ENCODE results near the gene CHST11. TPM values are rescaled to one million over a fixed set of nuclear protein-coding genes. Genes with fewer than 3 reads are reported as not detected.

The CHST11 gene
- total and polyA plus RNA-seq, 2 of the 4 experiments (the other 2 are of a cell fraction): 1.4 to 2.7 TPM

DNA sequence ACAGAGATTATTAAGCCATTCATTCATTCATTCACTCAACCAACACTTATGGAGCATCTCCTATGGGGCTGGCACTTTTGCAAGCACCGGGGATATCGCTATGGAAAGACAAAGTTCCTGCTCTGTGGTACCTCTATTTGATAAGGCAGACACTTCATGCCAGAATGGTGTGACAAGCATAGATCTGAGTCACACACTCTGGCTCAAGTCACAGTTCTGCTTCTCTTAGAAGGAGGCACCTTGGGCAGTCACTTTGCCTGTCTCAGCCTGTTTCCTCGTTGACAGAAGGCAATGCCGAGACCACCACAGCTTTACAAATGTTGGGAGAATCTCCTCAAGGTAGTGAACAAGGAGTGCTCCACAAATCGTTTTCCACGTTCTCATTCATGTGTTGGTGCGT is 296.1 kb downstream of the CHST11 start:
- Histone ChIP-seq H3K4me3 (ENCODE audit: insufficient read depth, low read depth, low read length) (no peak overlapping the region), H4K91ac (ENCODE audit: insufficient read depth, low read depth, low read length) (no peak overlapping the region), H3K9me3 (ENCODE audit: control insufficient read depth, insufficient read depth, low read length) (no peaks in the 10 kb centered on the region), H3K4ac (ENCODE audit: low read depth, low read length) (no peak overlapping the region), H3K14ac (replicated peaks; ENCODE audit: low read depth, low read length) (0 out of 2 replicates have a peak overlapping the region, but pooled peaks have one; percentile 53), H3K9ac (ENCODE audit: low read depth, low read length) (no peak overlapping the region), H2AFZ (replicated peaks; ENCODE audit: low read length, poor library complexity) (no peak overlapping the region), H3K27me3 (ENCODE audit: control insufficient read depth, insufficient read depth, low read length) (0 out of 2 replicates have a peak, but pooled peaks cover under 1% of the 10 kb centered on the region), H3K23ac (ENCODE audit: low read depth, low read length) (no peak overlapping the region), H2BK15ac (ENCODE audit: low read depth, low read length) (no peak overlapping the region), H4K5ac (ENCODE audit: low read depth, low read length) (no peak overlapping the region), H4K20me1 (ENCODE audit: insufficient read depth, low read length) (no peaks in the 10 kb centered on the region), H3K36me3 (ENCODE audit: control insufficient read depth, insufficient read depth, low read length) (no peaks in the 10 kb centered on the region), H3K56ac (ENCODE audit: extremely low read depth, insufficient read depth, low read length) (no peak overlapping the region; the same call in 1 of the 2 replicates), H2BK20ac (ENCODE audit: low read depth, low read length) (no peak overlapping the region), H4K8ac (ENCODE audit: low read depth in 2 of 2, low read length in 2 of 2) (no peak overlapping the region), H2AK5ac (ENCODE audit: low read depth, low read length) (no peak overlapping the region), H2AK9ac (replicated peaks; ENCODE audit: low read depth, low read length, poor library complexity) (no peak overlapping the region), H3K4me1 (ENCODE audit: control insufficient read depth, insufficient read depth, low read length) (peaks cover 4% of the 10 kb centered on the region), H3K18ac (ENCODE audit: low read depth, low read length) (no peak overlapping the region), H3K79me1 (ENCODE audit: low read depth in 1 of 2, low read length in 2 of 2) (no peaks in the 10 kb centered on the region), H3K9me1 (ENCODE audit: insufficient read depth, low read length) (peaks cover 4% of the 10 kb centered on the region), H3K27ac (ENCODE audit: insufficient read depth, low read length) (no peak overlapping the region), H2BK120ac (ENCODE audit: low read depth, low read length) (no peak overlapping the region), H2BK5ac (ENCODE audit: low read depth, low read length, poor library complexity, severe bottlenecking) (no peak overlapping the region), H3K4me2 (ENCODE audit: low read depth, low read length) (no peak overlapping the region)
- dilution Hi-C loops (cut with HindIII; ENCODE audit: low sequenced_read_pairs, unreplicated experiment): no loop called here
- no peak for TF ChIP-seq CEBPB (IDR thresholded peaks at IDR 0.05; ENCODE audit: low read depth, low read length)
- TF ChIP-seq MAFK (IDR thresholded peaks at IDR 0.05; ENCODE audit: low read depth, low read length): no peak
- TF ChIP-seq FOS (IDR thresholded peaks at IDR 0.05; ENCODE audit: low read depth, low read length): no peak
- no peak for TF ChIP-seq SMC3 (IDR thresholded peaks at IDR 0.05; ENCODE audit: low read depth, low read length)
- TF ChIP-seq RFX5 (IDR thresholded peaks at IDR 0.05; ENCODE audit: low read depth, low read length): no peak
- TF ChIP-seq, protein P1, sequence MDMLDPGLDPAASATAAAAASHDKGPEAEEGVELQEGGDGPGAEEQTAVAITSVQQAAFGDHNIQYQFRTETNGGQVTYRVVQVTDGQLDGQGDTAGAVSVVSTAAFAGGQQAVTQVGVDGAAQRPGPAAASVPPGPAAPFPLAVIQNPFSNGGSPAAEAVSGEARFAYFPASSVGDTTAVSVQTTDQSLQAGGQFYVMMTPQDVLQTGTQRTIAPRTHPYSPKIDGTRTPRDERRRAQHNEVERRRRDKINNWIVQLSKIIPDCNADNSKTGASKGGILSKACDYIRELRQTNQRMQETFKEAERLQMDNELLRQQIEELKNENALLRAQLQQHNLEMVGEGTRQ (IDR thresholded peaks at IDR 0.05; ENCODE audit: low read depth, low read length): no peak
- TF ChIP-seq RAD21 (IDR thresholded peaks at IDR 0.05; ENCODE audit: low read length): no peak
- TF ChIP-seq, protein P2, sequence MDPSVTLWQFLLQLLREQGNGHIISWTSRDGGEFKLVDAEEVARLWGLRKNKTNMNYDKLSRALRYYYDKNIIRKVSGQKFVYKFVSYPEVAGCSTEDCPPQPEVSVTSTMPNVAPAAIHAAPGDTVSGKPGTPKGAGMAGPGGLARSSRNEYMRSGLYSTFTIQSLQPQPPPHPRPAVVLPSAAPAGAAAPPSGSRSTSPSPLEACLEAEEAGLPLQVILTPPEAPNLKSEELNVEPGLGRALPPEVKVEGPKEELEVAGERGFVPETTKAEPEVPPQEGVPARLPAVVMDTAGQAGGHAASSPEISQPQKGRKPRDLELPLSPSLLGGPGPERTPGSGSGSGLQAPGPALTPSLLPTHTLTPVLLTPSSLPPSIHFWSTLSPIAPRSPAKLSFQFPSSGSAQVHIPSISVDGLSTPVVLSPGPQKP (IDR thresholded peaks at IDR 0.05; ENCODE audit: borderline replicate concordance, low read depth, low read length): no peak
- TF ChIP-seq RCOR1 (IDR thresholded peaks at IDR 0.05; ENCODE audit: insufficient replicate concordance, low read length): no peak
- TF ChIP-seq POLR2A (IDR thresholded peaks at IDR 0.05; ENCODE audit: low read depth, low read length): no peak
- TF ChIP-seq BHLHE40 (IDR thresholded peaks at IDR 0.05; ENCODE audit: low read depth, low read length): no peak
- no peak for TF ChIP-seq MAZ (IDR thresholded peaks at IDR 0.05; ENCODE audit: borderline replicate concordance, low read depth, low read length)
- TF ChIP-seq MXI1 (IDR thresholded peaks at IDR 0.05; ENCODE audit: borderline replicate concordance, low read depth, low read length): no peak
- no peak for TF ChIP-seq NFE2L2 (IDR thresholded peaks at IDR 0.05; ENCODE audit: low read depth, low read length)
- TF ChIP-seq, protein P3, sequence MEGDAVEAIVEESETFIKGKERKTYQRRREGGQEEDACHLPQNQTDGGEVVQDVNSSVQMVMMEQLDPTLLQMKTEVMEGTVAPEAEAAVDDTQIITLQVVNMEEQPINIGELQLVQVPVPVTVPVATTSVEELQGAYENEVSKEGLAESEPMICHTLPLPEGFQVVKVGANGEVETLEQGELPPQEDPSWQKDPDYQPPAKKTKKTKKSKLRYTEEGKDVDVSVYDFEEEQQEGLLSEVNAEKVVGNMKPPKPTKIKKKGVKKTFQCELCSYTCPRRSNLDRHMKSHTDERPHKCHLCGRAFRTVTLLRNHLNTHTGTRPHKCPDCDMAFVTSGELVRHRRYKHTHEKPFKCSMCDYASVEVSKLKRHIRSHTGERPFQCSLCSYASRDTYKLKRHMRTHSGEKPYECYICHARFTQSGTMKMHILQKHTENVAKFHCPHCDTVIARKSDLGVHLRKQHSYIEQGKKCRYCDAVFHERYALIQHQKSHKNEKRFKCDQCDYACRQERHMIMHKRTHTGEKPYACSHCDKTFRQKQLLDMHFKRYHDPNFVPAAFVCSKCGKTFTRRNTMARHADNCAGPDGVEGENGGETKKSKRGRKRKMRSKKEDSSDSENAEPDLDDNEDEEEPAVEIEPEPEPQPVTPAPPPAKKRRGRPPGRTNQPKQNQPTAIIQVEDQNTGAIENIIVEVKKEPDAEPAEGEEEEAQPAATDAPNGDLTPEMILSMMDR (conservative IDR thresholded peaks at IDR 0.05; ENCODE audit: low read depth, low read length): no peak
- TF ChIP-seq CHD1 (IDR thresholded peaks at IDR 0.05; ENCODE audit: low read depth, low read length): no peak
- DNase-seq (no peak), ATAC-seq (ENCODE audit: low read depth) (no peak)
- BruUV-seq (replicated peaks): no TSS peak
- in situ Hi-C loops (cut with MboI; ENCODE audit: low sequenced_read_pairs): no loop called here
- 84% methylated on average over 7 of the region's 7 CpGs; no CpG with 5 or more reads in 1 of the 2 experiments for WGBS, 2 experiments (ENCODE audit: extremely low coverage in 2 of 2, insufficient read length in 1 of 2)
- intact Hi-C loops (cut with micrococcal nuclease): no loop called here
- ChIA-PET POLR2A (ENCODE audit: unreplicated experiment) (no interaction called here), CTCF (no interaction called here)
